HG02870 (cell line): ENCODE data around the gene DNAJB11.
"Not testable (repeated sequence)": the region's sequence is repeated elsewhere in the genome, so short reads cannot be mapped to it uniquely, and the experiment has no call there.

Source experiments
- ATAC-seq: cut with Tn5 transposase; IDR thresholded peaks from one replicate; pipeline ENCODE4 v1.9.1; 2021; ENCODE audit warnings: mild to moderate bottlenecking, moderate library complexity; ENCODE audit not compliant: unreplicated experiment

The DNAJB11 gene

GRCh38 chr3:186617036-186617946, 46.8 kb downstream of the DNAJB11 start:
- peak; percentile 77 for ATAC-seq

- no peak for ATAC-seq
Observed at GRCh38 chr3:186618318-186618938, 47.9 kb downstream of the DNAJB11 start.

GRCh38 chr3:186619787-186620212, 49.3 kb downstream of the DNAJB11 start:
- no peak for ATAC-seq

- ATAC-seq, result no peak
Observed at GRCh38 chr3:186620213-186621092, 49.9 kb downstream of the DNAJB11 start.

GRCh38 chr3:186621894-186622650, 51.6 kb downstream of the DNAJB11 start:
- ATAC-seq, result no peak

- ATAC-seq, result no peak
Observed at GRCh38 chr3:186622651-186623310, 52.3 kb downstream of the DNAJB11 start.

- ATAC-seq, result no peak
Observed at GRCh38 chr3:186624598-186624997, 54.1 kb downstream of the DNAJB11 start.

- ATAC-seq, result no peak
Observed at GRCh38 chr3:186625600-186626042, 55.1 kb downstream of the DNAJB11 start.

- no peak for ATAC-seq
Observed at GRCh38 chr3:186626254-186626847, 55.8 kb downstream of the DNAJB11 start.

GRCh38 chr3:186627852-186628414, 57.4 kb downstream of the DNAJB11 start:
- ATAC-seq, result no peak

GRCh38 chr3:186628756-186629155, 58.2 kb downstream of the DNAJB11 start:
- ATAC-seq, result no peak

- ATAC-seq, result no peak
Observed at GRCh38 chr3:186630950-186631641, 60.6 kb downstream of the DNAJB11 start.

GRCh38 chr3:186633481-186633880, 63.0 kb downstream of the DNAJB11 start:
- ATAC-seq, result no peak

- ATAC-seq, result not testable (repeated sequence)
Observed at GRCh38 chr3:186634207-186634606, 63.7 kb downstream of the DNAJB11 start.
